Muscle layer of colon (tissue), 2 donors: ENCODE results near the gene CLIP1.
A peak's percentile ranks its signal among the peaks of the same experiment; 100 is the strongest.
"Not testable (repeated sequence)": the region's sequence is repeated elsewhere in the genome, so short reads cannot be mapped to it uniquely, and the experiment has no call there.

Experiments used
- H3K27ac ChIP-seq: one replicate; pipeline ENCODE4 v1.7.0; 2013; ENCODE audit warnings: low read depth, mild to moderate bottlenecking, low read length, moderate library complexity
- H3K27me3 ChIP-seq, 2 donors: one replicate each; pipeline ENCODE4 v1.7.0; 2013; ENCODE audit warnings: low read length in 2 of 2, mild to moderate bottlenecking in 2 of 2; ENCODE audit not compliant: insufficient read depth in 2 of 2, control insufficient read depth in 1 of 2
- H3K36me3 ChIP-seq: one replicate; pipeline ENCODE4 v1.7.0; 2013; ENCODE audit warnings: mild to moderate bottlenecking, low read length; ENCODE audit not compliant: insufficient read depth
- H3K4me1 ChIP-seq: one replicate; pipeline ENCODE4 v1.7.0; 2013; ENCODE audit warnings: mild to moderate bottlenecking, low read length; ENCODE audit not compliant: insufficient read depth
- H3K4me3 ChIP-seq, 2 donors: one replicate each; pipeline ENCODE4 v1.7.0; 2013; ENCODE audit warnings: low read length in 2 of 2, low read depth in 1 of 2, mild to moderate bottlenecking in 1 of 2, moderate library complexity in 1 of 2
- H3K9ac ChIP-seq: one replicate; pipeline ENCODE4 v1.7.0; 2013; ENCODE audit warnings: low read length
- H3K9me3 ChIP-seq: one replicate; pipeline ENCODE4 v1.7.0; 2013; ENCODE audit warnings: mild to moderate bottlenecking, low read length
- donor health status: abdominal sarcoma.
- donor health status: Adenocarcinoma of cecum.

The CLIP1 gene

GRCh38 chr12:122407208-122407607, 15.3 kb downstream of the CLIP1 start:
- Histone ChIP-seq H3K27ac (peak overlapping the region; percentile 5), H3K4me3 (no peak overlapping the region), H3K4me1 (peaks cover 45% of the 10 kb centered on the region), H3K27me3 (no peaks in the 10 kb centered on the region), H3K9ac (no peak overlapping the region), H3K9me3 (no peaks in the 10 kb centered on the region), H3K36me3 (no peaks in the 10 kb centered on the region)

GRCh38 chr12:122406701-122407164, 15.7 kb downstream of the CLIP1 start:
- Histone ChIP-seq H3K27ac (peak overlapping the region; percentile 5), H3K9ac (no peak overlapping the region), H3K27me3 (no peaks in the 10 kb centered on the region), H3K4me3 (no peak overlapping the region), H3K9me3 (no peaks in the 10 kb centered on the region), H3K4me1 (peaks cover 42% of the 10 kb centered on the region), H3K36me3 (no peaks in the 10 kb centered on the region)

GRCh38 chr12:122403831-122404230, 18.6 kb downstream of the CLIP1 start:
- Histone ChIP-seq H3K9me3 (no peaks in the 10 kb centered on the region), H3K27ac (peak overlapping the region; percentile 29), H3K4me1 (peaks cover 59% of the 10 kb centered on the region), H3K27me3 (no peaks in the 10 kb centered on the region), H3K4me3 (no peak overlapping the region), H3K9ac (no peak overlapping the region), H3K36me3 (no peaks in the 10 kb centered on the region)

- Histone ChIP-seq H3K4me3 (no peak overlapping the region), H3K27ac (peak overlapping the region; percentile 40), H3K9me3 (no peaks in the 10 kb centered on the region), H3K9ac (no peak overlapping the region), H3K27me3 (no peaks in the 10 kb centered on the region), H3K36me3 (no peaks in the 10 kb centered on the region), H3K4me1 (peaks cover 59% of the 10 kb centered on the region)
Measured at GRCh38 chr12:122403115-122403770, 19.2 kb downstream of the CLIP1 start.

- Histone ChIP-seq H3K9me3 (no peaks in the 10 kb centered on the region), H3K36me3 (no peaks in the 10 kb centered on the region), H3K4me1 (peaks cover 58% of the 10 kb centered on the region), H3K27me3 (no peaks in the 10 kb centered on the region), H3K27ac (no peak overlapping the region), H3K9ac (no peak overlapping the region), H3K4me3 (no peak overlapping the region)
Measured at GRCh38 chr12:122402264-122402663, 20.2 kb downstream of the CLIP1 start.

- H3K27me3 ChIP-seq, result no peaks in the 10 kb centered on the region
- H3K9me3 ChIP-seq, result no peaks in the 10 kb centered on the region
- H3K4me3 ChIP-seq, result peak overlapping the region in 1 of 2 donors; percentile 36
- peak overlapping the region; percentile 90 for H3K27ac ChIP-seq
- H3K4me1 ChIP-seq, result peaks cover 47% of the 10 kb centered on the region
- peak overlapping the region; percentile 59 for H3K9ac ChIP-seq
- H3K36me3 ChIP-seq, result no peaks in the 10 kb centered on the region
Measured at GRCh38 chr12:122399592-122400373, 22.7 kb downstream of the CLIP1 start.

- Histone ChIP-seq H3K9me3 (no peaks in the 10 kb centered on the region), H3K4me3 (peak overlapping the region in 1 of 2 donors; percentile 36), H3K27ac (peak overlapping the region; percentile 90), H3K27me3 (no peaks in the 10 kb centered on the region), H3K4me1 (peaks cover 48% of the 10 kb centered on the region), H3K9ac (peak overlapping the region; percentile 59), H3K36me3 (no peaks in the 10 kb centered on the region)
Measured at GRCh38 chr12:122399254-122399591, 23.2 kb downstream of the CLIP1 start.

- not testable (repeated sequence) for H3K9me3 ChIP-seq, H3K9ac ChIP-seq, H3K36me3 ChIP-seq, H3K4me3 ChIP-seq, H3K27me3 ChIP-seq
- peaks cover 41% of the 10 kb centered on the region for H3K4me1 ChIP-seq
- H3K27ac ChIP-seq, result peak overlapping the region; percentile 34
Measured at GRCh38 chr12:122397981-122398380, 24.5 kb downstream of the CLIP1 start.

GRCh38 chr12:122395319-122395718, 27.1 kb downstream of the CLIP1 start:
- Histone ChIP-seq H3K9ac (no peak overlapping the region), H3K4me3 (no peak overlapping the region), H3K9me3 (no peaks in the 10 kb centered on the region), H3K27me3 (no peaks in the 10 kb centered on the region), H3K4me1 (peaks cover 30% of the 10 kb centered on the region), H3K36me3 (no peaks in the 10 kb centered on the region), H3K27ac (peak overlapping the region; percentile 27)

- Histone ChIP-seq H3K9me3 (no peaks in the 10 kb centered on the region), H3K36me3 (no peaks in the 10 kb centered on the region), H3K9ac (no peak overlapping the region), H3K4me3 (no peak overlapping the region), H3K27ac (peak overlapping the region; percentile 34), H3K27me3 (no peaks in the 10 kb centered on the region), H3K4me1 (peaks cover 24% of the 10 kb centered on the region)
Measured at GRCh38 chr12:122394626-122395194, 27.8 kb downstream of the CLIP1 start.

GRCh38 chr12:122393817-122394216, 28.7 kb downstream of the CLIP1 start:
- Histone ChIP-seq H3K36me3 (no peaks in the 10 kb centered on the region), H3K27ac (no peak overlapping the region), H3K4me1 (peaks cover 15% of the 10 kb centered on the region), H3K4me3 (no peak overlapping the region), H3K27me3 (no peaks in the 10 kb centered on the region), H3K9me3 (no peaks in the 10 kb centered on the region), H3K9ac (no peak overlapping the region)
